ENCODE results near the gene SRP72. TPM values are rescaled to one million over a fixed set of nuclear protein-coding genes. Genes with fewer than 3 reads are reported as not detected.
A peak's percentile ranks its signal among the peaks of the same experiment; 100 is the strongest.

SRP72 gene
- total RNA-seq, 1 donor from 2014 or later = 57.5 TPM

- Histone ChIP-seq H3K4me3 (peak within 1 kb of the TSS; percentile 54 to 56), H3K36me3 (peaks cover 0 to 11% of the 10 kb centered on the region in 2 donors), H3K4me1 (peaks cover 11% of the 10 kb centered on the region), H3K27ac (peak within 1 kb of the TSS; percentile 74), H3K9me3 (no peaks in the 10 kb centered on the region), H3K27me3 (no peaks in the 10 kb centered on the region)
- no peak for DNase-seq (ENCODE audit: extremely low spot score in 2 of 2)
- TF ChIP-seq POLR2A (IDR thresholded peaks at IDR 0.05) (no peak), CTCF (IDR thresholded peaks at IDR 0.05) (no peak), POLR2AphosphoS5 (IDR thresholded peaks at IDR 0.05; ENCODE audit: insufficient read depth in 1 of 2, low read depth in 1 of 2) (peak in 1 of 2 donors; percentile 68)
- intact Hi-C loops (cut with DNase I) = no loop called here
Measured at GRCh38 chr4:56505269-56506130, 38.1 kb downstream of the SRP72 start, which contains the start of gene ARL9. TSS of gene ARL9 (plus strand) at chr4:56505791. CDS start at chr4:56505863, 72 bp downstream.

- intact Hi-C loops (cut with DNase I) = no loop called here
- DNase-seq (ENCODE audit: extremely low spot score in 2 of 2) = no peak
- H3K36me3 ChIP-seq = no peaks in the 10 kb centered on the region
- TF ChIP-seq CTCF (IDR thresholded peaks at IDR 0.05) (no peak), POLR2A (IDR thresholded peaks at IDR 0.05) (no peak), POLR2AphosphoS5 (IDR thresholded peaks at IDR 0.05; ENCODE audit: insufficient read depth in 1 of 2, low read depth in 1 of 2) (no peak)
- H3K4me1 ChIP-seq = peaks cover 8% of the 10 kb centered on the region
- no peak overlapping the region for H3K27ac ChIP-seq
- H3K9me3 ChIP-seq = no peaks in the 10 kb centered on the region
- H3K27me3 ChIP-seq = no peaks in the 10 kb centered on the region
- no peak overlapping the region for H3K4me3 ChIP-seq
Measured at GRCh38 chr4:56511098-56511497, 43.7 kb downstream of the SRP72 start.

GRCh38 chr4:56512166-56512565 lies 44.7 kb downstream of the SRP72 start:
- no peaks in the 10 kb centered on the region for H3K27me3 ChIP-seq
- intact Hi-C loops (cut with DNase I) = no loop called here
- no peaks in the 10 kb centered on the region for H3K36me3 ChIP-seq
- no peak overlapping the region for H3K4me3 ChIP-seq
- H3K27ac ChIP-seq = no peak overlapping the region
- TF ChIP-seq CTCF (IDR thresholded peaks at IDR 0.05) (no peak), POLR2AphosphoS5 (IDR thresholded peaks at IDR 0.05; ENCODE audit: insufficient read depth in 1 of 2, low read depth in 1 of 2) (no peak), POLR2A (IDR thresholded peaks at IDR 0.05) (no peak)
- H3K4me1 ChIP-seq = no peaks in the 10 kb centered on the region
- no peak for DNase-seq (ENCODE audit: extremely low spot score in 2 of 2)
- no peaks in the 10 kb centered on the region for H3K9me3 ChIP-seq

- Histone ChIP-seq H3K4me3 (no peak overlapping the region), H3K27me3 (no peaks in the 10 kb centered on the region), H3K9me3 (no peaks in the 10 kb centered on the region), H3K4me1 (no peaks in the 10 kb centered on the region), H3K27ac (no peak overlapping the region), H3K36me3 (no peaks in the 10 kb centered on the region)
- intact Hi-C loops (cut with DNase I) = no loop called here
- DNase-seq (ENCODE audit: extremely low spot score in 2 of 2) = no peak
- no peak for TF ChIP-seq POLR2AphosphoS5 (IDR thresholded peaks at IDR 0.05; ENCODE audit: insufficient read depth in 1 of 2, low read depth in 1 of 2)
Measured at GRCh38 chr4:56513517-56513916, 46.1 kb downstream of the SRP72 start.

- no peaks in the 10 kb centered on the region for H3K27me3 ChIP-seq
- peaks cover 9% of the 10 kb centered on the region for H3K4me1 ChIP-seq
- H3K4me3 ChIP-seq = peak overlapping the region; percentile 53 to 55
- H3K27ac ChIP-seq = peak overlapping the region; percentile 42
- H3K36me3 ChIP-seq = no peaks in the 10 kb centered on the region
- intact Hi-C loops (cut with DNase I) = no loop called here
- no peaks in the 10 kb centered on the region for H3K9me3 ChIP-seq
- peak in 1 of 2 donors; percentile 74 for TF ChIP-seq POLR2AphosphoS5 (IDR thresholded peaks at IDR 0.05; ENCODE audit: insufficient read depth in 1 of 2, low read depth in 1 of 2)
- TF ChIP-seq POLR2A (IDR thresholded peaks at IDR 0.05) = peak in 1 of 2 donors; percentile 39
- TF ChIP-seq CTCF (IDR thresholded peaks at IDR 0.05) = no peak
- peak in 1 of 2 donors; percentile 88 for DNase-seq (ENCODE audit: extremely low spot score in 2 of 2)
Measured at GRCh38 chr4:56530269-56531148, 63.1 kb downstream of the SRP72 start.

Measured in vagina (tissue), 2 donors.